GM21576 (cell line): ENCODE measurements around the gene KCNH8.
A peak's percentile ranks its signal among the peaks of the same experiment; 100 is the strongest.

Experiments
- ATAC-seq: cut with Tn5 transposase; IDR thresholded peaks from one replicate; pipeline ENCODE4 v1.9.1; 2021; ENCODE audit warnings: mild to moderate bottlenecking, moderate library complexity; ENCODE audit not compliant: unreplicated experiment

The KCNH8 gene

DNA sequence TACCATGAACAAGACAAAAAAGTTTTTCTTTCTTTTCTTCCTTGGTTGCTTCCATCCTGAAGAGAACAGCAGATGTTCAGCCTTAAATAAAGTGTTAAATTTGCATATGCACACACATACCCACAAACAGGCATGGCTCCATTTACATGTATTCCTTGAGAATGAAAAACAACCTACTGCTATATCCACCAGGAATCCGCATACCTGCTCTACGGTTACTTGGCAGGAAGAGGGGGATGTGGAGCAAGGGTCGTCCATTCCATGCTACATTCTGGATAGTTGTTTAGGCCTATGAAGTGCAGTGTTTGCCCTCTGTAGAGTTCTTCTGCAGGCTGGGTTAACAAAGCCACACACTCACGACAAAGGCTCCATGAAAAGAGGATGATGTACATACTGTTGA is 322.8 kb downstream of the KCNH8 start:
- ATAC-seq, result no peak

DNA sequence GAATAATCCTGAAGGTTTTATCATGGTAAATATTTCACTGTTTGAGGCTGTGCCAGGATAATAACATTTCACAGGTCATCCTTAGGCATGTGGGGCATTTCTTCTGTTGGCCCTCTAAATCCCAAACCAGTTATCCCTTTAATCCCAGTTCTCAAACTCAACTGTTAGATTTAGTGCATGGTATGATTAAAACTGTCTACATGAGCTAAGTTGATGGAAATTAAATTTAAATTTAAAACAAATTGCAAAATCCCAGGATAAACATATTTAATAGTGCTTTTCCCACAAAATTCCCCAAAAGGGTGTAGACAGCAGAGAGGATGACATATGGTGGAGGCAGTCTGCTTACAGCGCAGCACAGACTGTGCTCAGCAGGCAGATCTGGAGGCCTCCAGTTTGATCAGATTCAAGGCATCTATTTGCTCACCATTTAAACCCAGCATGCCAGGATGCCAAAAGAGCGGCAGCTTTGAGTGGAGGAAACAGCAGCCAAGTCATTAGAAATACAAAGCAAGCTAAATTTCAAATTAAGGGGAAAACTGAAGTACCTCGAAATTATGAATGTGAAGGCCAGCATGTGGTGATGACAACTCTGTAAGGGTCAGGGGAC is 325.8 kb downstream of the KCNH8 start:
- no peak for ATAC-seq

DNA sequence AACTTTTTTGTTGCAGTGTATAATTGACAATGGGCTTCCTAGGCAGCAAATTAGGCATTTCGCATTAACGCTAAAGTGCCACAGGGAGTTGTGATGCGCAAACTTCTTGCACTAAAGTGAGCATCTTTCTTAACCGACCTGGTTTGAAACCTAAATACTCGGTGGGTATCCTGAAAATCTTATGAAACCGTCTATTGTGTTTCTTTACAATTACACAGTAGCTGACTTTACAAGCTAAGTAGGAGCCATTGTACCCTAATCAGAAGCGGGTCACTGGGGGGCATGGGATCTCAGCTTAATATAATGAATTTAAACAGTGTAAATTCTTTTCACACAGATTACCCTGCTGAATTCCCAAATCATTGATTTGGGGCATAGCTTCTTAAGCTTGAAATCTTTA is 328.0 kb downstream of the KCNH8 start:
- no peak for ATAC-seq

DNA sequence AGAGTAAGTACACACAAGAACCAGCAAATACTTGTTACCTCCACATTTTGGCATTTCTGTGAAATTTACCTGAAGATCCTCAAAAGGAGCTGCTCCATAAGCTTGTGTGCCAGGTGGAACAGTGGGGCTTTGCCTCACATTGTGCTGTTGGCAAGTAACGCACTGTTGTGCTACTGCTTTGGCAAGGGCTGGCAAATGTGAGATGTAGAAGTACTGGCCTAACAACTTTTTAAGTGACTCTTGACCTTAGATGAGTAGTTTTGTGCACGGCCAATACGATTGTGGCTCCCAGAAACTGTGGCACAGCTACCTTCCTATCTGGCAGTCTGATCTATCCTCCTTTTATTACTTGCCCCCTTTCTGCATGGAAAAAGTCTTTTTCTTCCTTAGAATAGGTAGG is 337.0 kb downstream of the KCNH8 start:
- ATAC-seq, result no peak

DNA sequence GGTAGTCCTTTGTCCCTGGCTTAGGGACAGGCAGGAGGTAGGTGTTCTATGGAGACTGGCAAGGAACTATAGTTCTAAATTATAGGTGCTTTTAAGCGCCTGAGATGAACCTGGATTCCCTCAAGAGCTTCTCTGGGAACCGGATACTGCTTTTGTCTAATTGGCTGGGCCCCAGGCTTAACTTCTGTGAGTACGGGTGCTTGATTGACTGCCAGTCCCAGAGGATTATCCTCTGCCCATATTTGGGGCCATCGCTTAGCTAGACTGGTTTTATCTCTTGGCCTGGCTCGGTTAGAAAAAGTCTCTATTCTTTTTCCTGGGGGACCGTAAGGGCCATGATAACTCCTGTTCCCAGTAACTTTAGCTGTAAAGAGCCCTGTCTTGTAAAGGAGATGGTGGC is 339.1 kb downstream of the KCNH8 start:
- no peak for ATAC-seq

DNA sequence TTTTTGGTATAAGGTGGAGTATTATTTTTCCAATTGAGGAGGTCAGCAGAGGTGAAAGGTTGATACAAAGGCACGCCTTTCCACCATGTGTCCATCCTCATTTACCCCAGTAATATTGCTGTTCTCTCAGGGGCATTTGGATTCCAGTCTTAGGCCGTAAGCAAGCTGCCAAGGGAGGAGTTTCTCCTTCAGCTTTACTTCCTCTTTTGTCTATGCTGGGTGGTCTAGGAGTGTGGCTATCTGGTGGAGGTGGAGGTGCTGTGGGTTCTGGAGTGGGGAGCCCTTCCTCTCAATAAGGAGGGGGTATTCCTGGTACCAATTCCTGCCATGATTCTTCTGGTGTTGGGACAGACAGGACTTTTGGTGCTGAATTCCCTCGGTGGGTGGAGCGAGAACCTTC is 340.6 kb downstream of the KCNH8 start:
- ATAC-seq, result no peak

DNA sequence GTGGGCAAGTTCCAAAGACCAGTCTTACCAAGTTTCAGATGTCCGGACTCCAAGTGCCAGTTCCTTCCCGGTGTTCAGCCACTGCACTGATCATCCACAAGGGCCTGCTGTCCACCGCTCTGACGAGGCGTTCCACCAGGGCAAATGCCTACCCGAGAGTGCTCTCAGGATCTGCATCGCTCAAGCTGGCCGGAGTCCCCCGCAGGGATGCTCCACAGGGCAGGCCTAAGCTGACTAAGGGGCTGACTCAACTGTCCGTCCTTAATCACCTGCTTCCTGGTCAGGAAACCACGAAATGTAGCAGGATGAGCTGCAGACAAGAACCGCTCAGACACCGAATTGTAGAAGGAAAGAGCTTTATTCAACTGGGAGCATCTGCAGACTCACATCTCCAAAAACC is 341.6 kb downstream of the KCNH8 start:
- ATAC-seq, result no peak

DNA sequence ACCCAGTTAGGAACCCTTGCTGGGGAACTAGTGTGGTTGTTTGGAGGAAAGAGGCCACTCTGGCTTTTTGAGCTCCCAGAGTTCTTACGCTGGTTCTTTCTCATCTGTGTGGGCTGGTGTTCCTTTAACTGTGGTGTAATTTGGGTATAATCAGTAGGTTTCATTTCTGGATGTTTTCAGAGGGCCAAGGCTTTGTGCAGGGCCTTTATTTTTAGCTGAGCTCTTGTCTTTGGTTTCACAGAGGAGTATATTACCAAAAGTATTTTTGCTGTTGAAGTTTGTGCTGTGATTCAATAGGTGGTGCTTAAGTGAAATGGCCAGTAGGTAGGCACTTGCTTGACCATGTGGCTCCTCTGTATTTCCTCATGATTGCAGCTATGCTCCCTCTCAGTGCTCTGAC is 357.9 kb downstream of the KCNH8 start:
- no peak for ATAC-seq

DNA sequence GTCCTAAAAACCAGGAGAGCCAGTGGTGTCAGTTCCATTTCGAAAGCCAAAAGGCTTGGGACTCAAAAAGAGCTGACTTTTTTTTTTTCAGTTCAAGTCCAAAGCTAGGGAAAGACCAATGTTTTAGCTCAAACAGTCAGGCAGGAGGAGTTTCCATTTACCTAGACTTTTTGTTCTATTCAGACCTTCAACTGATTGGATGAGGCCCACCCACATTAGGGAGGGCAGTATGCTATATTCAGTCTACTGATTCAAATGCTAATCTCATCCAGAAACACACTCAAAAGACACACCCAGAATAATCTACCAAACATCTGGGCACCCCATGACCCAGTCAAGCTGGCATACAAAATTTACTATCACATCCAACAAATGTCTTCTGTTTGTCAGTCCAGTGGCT is 374.0 kb downstream of the KCNH8 start:
- ATAC-seq, result no peak

DNA sequence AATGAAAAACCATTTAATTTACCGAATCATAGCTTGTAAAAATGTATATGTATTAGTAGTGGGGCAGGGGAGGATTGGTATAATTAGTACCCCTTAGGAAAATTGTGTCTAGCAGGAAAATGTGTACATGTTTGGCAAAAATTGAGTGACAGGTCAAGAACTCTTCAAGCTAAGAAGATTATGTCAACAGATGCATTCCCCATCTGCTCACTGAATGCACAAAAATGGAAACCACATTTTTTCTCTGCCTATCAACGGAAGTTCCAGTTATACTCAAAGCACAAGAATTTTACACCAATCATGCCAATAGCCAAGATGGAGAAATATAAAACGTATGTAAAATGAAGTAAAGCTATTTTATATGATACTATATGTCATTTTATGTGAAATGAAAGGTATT is 377.8 kb downstream of the KCNH8 start:
- ATAC-seq, result no peak

DNA sequence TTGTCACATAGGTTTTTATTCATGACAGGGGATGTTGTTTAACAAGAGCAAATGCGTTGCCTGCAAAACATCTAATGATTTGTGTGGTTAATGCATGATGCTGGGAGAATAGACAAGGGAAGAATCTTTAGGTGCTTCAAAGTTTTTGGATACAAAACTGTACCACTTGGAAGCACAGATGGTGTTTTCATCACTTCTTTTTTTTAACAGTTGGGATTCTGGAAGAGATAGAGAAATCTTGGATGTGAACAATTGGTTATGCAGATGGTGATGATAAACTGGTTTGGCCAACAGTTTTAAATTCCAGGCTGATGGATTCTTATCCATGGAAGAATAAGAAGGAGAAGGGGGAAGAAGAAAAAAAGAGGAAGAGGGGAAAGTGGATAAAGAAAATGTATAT is 379.4 kb downstream of the KCNH8 start:
- no peak for ATAC-seq

DNA sequence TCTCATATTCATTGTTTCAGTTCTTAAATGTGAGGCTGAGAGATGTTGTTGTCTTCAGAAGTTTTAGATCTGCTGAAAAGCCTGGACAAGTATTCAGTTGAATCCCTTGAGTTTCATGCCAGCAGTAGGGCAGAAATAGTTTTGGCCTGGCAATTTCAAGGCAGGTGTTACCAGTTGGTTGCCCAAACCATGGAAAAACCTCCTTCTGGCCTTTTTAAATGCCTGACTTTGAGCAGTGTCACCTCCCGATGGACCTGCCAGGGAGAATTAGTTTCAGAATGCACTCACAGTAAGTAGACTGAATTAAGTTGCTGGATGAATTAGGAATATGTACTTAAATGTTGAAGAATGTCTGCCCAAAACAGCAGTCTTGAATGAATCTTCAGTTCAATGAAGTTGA is 383.1 kb downstream of the KCNH8 start:
- no peak for ATAC-seq

DNA sequence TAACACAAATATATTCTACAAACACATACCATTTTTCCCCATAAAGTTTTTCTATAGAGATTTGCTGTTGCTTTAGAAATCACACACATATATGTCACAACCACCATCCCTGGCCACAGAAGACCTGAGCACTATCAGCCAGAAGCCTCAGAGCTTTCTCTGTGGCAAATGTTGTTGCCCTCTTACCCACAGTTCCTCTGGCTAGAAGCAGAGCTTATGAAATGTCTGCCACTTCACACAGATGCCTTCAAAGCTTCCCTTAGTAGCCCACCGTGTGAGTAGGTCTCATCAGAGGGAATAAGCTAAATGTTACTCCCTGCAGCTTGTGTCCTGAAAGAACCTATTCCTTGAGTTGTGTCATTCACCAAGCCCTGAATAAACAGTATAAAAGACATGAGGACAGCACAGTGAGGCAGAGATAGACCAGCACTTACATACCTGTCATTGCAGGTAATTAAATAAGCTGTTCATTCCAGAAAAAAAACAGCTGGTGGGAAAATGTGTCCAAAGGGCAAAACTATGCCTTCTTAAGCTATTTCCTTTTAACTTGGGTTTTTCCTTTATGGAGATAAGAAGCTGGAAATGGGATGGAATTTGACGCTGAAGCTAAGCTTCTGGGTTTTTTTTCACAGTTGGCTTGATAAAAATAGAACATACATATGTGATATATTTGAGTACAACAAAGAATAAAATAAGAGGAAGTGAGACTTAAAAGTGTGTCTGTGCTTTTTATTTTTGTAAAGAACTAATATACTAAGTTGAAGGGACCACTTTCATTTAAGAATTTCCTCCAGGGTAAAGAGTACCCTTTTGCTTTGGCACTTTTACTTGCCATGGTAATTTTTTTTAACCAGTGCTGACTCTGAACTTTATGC is 391.4 kb downstream of the KCNH8 start:
- ATAC-seq, result peak; percentile 67

DNA sequence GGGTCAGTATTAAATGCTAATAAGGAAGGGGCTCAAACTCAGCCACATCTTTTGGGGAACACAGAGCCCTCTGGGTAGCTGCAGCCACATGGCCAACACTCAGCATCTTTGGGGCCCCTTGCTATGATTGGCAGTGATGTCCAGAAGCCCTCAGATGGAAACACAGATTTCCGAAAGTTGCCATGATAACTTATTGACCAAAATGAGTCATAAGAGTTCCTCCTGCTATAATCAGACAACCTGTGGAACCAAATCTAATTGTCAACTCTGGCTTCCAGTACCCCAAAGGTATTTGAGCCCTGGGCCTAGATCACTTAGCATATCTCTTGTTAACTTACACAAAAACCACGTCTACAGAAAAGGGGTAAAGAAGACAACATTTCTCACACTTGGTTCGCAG is 392.2 kb downstream of the KCNH8 start:
- peak; percentile 25 for ATAC-seq

DNA sequence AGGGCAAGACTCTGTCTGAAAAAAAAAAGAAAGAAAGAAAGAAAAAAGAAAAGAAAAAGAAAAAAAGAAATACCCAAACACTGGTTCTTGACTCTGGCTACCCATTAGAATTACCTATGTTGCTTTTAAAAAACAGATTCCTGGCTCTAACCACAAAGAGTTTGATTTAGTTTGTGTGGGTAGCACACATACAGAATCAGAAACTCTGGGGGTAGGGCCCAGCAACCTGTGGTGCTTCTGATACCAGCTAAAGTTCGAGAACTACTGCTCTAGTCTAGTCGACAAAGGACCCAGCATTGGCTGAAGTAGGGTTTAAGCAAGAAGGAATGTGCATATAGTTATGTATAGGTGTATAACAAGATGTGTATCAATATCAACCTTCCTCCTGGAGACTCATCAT is 393.0 kb downstream of the KCNH8 start:
- ATAC-seq, result no peak

DNA sequence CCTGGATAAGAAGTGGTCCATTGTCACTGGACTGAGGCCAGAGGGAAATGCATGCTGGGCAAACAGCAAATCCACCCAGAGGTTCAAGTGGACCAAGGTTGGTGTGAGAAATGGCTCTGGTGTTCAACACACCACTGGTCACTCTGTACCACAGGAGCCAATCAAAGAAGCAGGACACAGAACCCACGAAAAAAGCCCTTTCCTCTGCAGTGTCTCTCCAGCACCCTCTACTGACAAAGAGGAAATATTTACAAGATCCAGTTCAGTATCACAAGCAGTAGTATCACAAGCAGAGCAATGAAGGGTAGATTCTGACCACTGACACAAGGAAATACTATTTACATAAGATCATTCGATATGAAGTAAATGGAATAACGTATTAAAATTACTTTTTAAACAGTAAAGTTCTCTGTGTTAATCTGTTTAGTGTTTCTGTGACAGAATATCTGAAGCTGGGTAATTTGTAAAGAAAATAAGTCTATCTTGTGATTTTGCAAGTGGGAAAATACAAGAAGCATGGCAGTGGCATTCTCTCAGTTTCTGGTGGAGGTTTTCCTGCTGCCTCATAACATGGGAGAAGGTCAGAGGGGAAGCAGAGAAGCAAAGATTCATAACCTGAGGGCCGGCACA is 395.0 kb downstream of the KCNH8 start:
- peak; percentile 47 for ATAC-seq

DNA sequence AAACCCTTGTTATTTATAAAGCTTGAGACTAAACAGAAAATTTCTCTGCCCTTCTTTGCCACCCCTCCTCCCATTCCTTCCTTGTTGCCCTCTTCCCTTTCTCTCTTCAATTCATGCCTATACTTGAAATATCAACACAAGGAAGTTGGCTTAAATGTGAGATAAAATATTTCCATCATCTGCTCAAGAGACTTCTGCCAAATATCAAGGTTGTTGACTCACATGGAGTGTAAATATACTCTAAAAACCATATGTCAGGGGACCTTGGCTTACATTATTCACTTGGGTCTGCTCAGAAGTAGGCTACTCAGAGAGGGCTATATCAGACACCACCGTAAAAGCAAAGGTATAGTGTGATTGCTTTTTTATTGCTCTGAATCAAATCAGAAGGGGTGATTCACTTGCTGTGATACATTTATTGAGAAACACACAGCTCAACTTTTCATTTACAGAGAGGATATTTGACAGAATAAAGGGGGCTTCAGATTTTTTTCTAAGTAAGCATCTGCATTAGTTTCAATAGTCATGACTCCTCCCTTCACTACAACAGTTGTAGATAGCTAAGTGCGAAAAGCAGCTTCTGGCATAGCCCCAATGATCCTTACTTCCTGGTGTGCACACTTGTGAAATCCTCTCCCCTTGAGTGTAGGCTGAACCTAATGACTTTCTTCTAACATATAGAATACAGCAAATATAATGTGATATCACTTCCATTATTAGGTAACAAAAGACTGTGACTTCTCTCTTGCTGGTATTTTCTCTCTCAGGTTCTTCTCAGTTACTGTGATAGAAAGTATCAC is 399.6 kb downstream of the KCNH8 start:
- no peak for ATAC-seq

DNA sequence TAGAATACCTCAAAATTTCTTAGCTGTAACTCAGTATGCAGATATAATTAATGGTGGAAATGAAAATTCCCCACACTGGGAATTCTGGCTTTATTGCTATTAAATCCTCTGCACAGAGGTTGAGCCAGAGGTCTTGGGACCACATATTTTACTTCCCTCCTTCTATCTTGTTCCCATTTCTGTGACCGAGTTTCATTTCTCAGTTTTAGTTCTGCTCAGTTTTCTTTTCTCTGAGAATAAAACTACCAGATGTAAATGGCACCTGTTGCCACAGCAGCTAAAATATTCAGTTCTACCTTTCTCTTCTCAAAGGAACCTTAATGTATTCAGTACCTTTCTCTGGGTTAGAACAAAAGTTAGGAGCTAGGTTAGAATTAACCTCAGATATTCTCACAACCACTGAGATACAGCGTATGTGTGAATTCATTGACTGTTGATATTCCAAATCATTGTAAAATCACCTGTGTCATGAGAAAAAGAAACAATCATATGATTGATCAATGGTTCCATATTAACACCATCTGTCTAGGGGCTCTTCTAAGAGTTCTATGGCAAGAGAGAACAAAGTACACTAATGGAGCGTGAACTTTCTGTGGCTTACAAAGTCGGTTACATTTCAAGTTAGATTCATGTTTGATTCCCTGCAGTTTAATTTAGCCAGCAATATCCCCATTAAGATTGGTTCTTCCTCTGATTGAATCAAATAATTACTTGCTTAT is 411.6 kb downstream of the KCNH8 start:
- ATAC-seq, result peak; percentile 97

DNA sequence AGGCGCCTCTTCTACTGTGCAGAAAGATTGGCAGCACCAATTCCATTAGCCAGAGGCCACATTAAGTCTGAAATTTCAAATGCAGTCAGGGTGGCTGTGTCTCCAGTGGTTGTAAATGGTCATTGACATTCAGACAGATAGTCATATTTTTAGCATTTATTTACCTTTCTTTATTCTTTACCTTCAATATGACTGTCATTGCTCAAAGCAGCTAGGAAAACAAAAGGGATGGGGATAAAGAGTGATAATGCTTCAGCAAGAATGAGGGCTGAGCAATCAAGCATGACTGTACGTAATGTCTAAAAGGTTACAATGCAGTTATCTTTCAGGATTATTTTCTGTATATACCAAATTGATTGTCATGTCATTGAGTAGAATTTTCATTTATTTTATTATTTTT is 425.3 kb downstream of the KCNH8 start:
- no peak for ATAC-seq

DNA sequence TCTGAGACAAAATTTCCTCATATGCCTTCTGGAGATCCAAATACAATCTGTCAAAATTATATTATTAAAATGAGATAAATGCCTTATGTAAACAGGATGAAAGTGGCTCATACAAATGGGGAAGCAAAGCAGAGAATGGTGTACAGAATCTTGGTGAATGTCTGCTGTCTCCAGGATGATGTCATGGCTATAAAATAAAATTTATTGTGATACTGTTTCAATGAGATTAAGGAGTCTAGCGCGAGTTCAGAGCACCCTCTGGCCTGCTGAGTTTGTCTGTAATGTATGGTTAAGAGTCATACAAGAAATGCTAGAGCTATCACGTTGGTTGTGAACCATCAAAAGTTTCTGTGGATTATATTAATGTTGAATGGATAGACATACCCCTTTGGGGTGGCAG is 426.0 kb downstream of the KCNH8 start:
- no peak for ATAC-seq

DNA sequence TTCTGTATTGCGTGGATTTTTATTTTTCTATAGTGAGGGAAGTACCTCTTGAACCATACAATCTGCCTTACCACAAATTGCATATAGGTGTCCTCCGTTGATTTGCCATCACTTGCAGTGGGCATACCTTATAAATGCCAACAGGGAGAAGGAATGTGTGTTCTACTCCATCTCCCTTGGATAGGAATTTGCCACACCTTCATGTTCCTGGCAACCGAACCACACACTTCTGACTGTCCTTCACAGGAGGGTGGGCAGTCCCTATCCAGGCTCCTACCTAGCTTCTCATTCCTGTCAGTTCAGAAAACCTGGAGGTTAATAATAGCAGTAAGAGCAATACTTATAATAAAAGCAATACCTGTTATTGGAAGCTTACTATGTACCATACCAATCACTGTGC is 428.0 kb downstream of the KCNH8 start:
- no peak for ATAC-seq
